OCI-LY1 (cell line): ENCODE results near the gene IRAK1.

Experiments used
- H2AFZ ChIP-seq: fragments of 200-600 bp; sonication (generic), shearing (Covaris generic); 2 replicates; pipeline ENCODE4 v1.6.0; 2014; ENCODE audit warnings: antibody characterized with exemption, mild to moderate bottlenecking, low read length
- H3F3A ChIP-seq: fragments of 200-600 bp; sonication (generic), shearing (Covaris generic); 2 replicates; pipeline ENCODE4 v1.6.0; 2014; ENCODE audit warnings: mild to moderate bottlenecking, antibody characterized with exemption, low read length, moderate library complexity; ENCODE audit not compliant: insufficient read depth
- H3K27ac ChIP-seq: fragments of 200-600 bp; sonication (generic); 2 replicates; pipeline ENCODE4 v1.5.1; 2014; ENCODE audit warnings: low read length, mixed run types, mild to moderate bottlenecking, low read depth; ENCODE audit not compliant: poor library complexity, severe bottlenecking
- H3K27me3 ChIP-seq: fragments of 200-600 bp; sonication (generic); 2 replicates; pipeline ENCODE4 v1.6.0; 2014; ENCODE audit warnings: antibody characterized with exemption, mild to moderate bottlenecking, low read length, moderate library complexity; ENCODE audit not compliant: insufficient read depth
- H3K36me3 ChIP-seq: fragments of 200-600 bp; sonication (generic); 2 replicates; pipeline ENCODE4 v1.6.1; 2014; ENCODE audit warnings: mild to moderate bottlenecking, antibody characterized with exemption, low read length, moderate library complexity, mixed read lengths; ENCODE audit not compliant: insufficient read depth
- H3K4me1 ChIP-seq: fragments of 200-600 bp; sonication (generic); 2 replicates; pipeline ENCODE4 v1.5.1; 2014; ENCODE audit warnings: mild to moderate bottlenecking, low read length, moderate library complexity; ENCODE audit not compliant: insufficient read depth, severe bottlenecking
- H3K4me2 ChIP-seq: fragments of 200-600 bp; sonication (generic), shearing (Covaris generic); 2 replicates; pipeline ENCODE4 v1.6.1; 2014; ENCODE audit warnings: low read length
- H3K4me3 ChIP-seq: fragments of 200-600 bp; sonication (generic); 2 replicates; pipeline ENCODE4 v1.5.1; 2014; ENCODE audit warnings: low read length, low read depth, mild to moderate bottlenecking, mixed read lengths; ENCODE audit not compliant: poor library complexity, severe bottlenecking
- H3K79me2 ChIP-seq: fragments of 200-600 bp; shearing (Covaris generic); 2 replicates; pipeline ENCODE4 v1.6.1; 2016; ENCODE audit warnings: mixed run types, low read length, mixed read lengths; ENCODE audit not compliant: insufficient read depth
- H3K9ac ChIP-seq: fragments of 200-600 bp; sonication (generic), shearing (Covaris generic); 2 replicates; pipeline ENCODE4 v1.6.1; 2014; ENCODE audit warnings: mild to moderate bottlenecking, low read length, mixed read lengths
- H3K9me2 ChIP-seq: fragments of 200-600 bp; sonication (generic), shearing (Covaris generic); 2 replicates; pipeline ENCODE4 v1.6.1; 2014; ENCODE audit warnings: low read depth, mild to moderate bottlenecking, low read length, mixed read lengths
- H3K9me3 ChIP-seq: fragments of 200-600 bp; shearing (Covaris generic); 2 replicates; pipeline ENCODE4 v1.6.1; 2014; ENCODE audit warnings: low read length, mixed read lengths
- H4K20me1 ChIP-seq: fragments of 200-600 bp; sonication (generic), shearing (Covaris generic); 2 replicates; pipeline ENCODE4 v1.6.0; 2016; ENCODE audit warnings: mild to moderate bottlenecking, low read length; ENCODE audit not compliant: insufficient read depth
- EZH2 ChIP-seq: fragments of 200-600 bp; sonication (generic), shearing (Covaris generic); IDR thresholded peaks from 2 replicates; pipeline ENCODE4 v1.8.0; 2017; ENCODE audit warnings: borderline replicate concordance, mixed run types, mild to moderate bottlenecking, antibody characterized with exemption, low read length, moderate library complexity, mixed read lengths
- TF ChIP-seq, protein P1 (sequence below): fragments of 200-600 bp; sonication (generic), shearing (Covaris generic); IDR thresholded peaks from 2 replicates; pipeline ENCODE4 v1.5.1; 2017; ENCODE audit warnings: mild to moderate bottlenecking, antibody characterized with exemption, low read length, moderate library complexity, mixed read lengths

Gene IRAK1

DNA sequence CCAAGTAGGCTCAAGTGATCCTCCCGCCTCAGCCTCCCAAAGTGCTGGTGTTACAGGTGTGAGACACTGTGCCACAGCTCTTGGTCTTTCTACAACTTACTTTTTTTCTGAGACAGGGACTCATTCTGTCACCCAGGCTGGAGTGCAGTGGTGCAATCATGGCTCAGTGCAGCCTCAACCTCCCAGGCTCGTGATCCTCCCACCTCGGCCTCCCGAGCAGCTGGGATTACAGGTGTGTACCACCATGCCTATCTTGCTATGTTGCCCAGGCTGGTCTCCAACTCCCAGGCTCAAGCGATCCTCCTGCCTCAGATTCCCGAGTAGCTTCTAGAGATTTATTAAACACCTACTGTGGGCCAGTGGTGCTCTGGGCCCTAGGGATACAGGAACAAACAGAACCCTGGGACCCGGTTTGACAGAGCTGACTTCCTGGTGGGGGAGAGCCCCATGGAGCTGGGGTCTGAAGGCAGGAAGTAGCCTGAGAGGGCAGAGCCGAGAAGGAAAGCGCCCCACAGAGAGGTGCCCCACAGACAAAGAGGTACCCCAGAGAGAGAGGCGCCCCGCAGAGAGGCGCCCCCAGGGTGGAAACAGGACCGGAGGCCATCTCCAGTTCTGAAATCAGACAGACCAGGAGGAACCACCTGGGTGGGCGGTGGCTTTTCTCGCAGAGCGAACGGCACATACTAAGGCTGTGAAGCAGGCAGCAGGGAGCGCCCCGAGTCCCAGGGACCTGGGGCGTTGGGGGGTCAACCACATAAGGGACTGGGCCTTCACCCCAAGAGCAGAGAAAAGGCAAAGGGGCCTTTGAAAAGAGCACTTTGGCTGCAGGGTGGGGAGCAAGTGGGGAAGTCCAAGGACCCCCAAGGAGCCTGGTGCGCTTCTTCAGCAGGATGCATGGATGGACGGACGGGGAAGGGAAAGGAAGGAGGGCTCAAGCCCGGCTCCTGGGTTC is 5.0 kb downstream of the IRAK1 start:
- TF ChIP-seq EZH2: no peak
- TF ChIP-seq, protein P1, sequence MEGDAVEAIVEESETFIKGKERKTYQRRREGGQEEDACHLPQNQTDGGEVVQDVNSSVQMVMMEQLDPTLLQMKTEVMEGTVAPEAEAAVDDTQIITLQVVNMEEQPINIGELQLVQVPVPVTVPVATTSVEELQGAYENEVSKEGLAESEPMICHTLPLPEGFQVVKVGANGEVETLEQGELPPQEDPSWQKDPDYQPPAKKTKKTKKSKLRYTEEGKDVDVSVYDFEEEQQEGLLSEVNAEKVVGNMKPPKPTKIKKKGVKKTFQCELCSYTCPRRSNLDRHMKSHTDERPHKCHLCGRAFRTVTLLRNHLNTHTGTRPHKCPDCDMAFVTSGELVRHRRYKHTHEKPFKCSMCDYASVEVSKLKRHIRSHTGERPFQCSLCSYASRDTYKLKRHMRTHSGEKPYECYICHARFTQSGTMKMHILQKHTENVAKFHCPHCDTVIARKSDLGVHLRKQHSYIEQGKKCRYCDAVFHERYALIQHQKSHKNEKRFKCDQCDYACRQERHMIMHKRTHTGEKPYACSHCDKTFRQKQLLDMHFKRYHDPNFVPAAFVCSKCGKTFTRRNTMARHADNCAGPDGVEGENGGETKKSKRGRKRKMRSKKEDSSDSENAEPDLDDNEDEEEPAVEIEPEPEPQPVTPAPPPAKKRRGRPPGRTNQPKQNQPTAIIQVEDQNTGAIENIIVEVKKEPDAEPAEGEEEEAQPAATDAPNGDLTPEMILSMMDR: no peak
- no peaks in the 10 kb centered on the region for H4K20me1 ChIP-seq
- H3K27ac ChIP-seq: peak overlapping the region; percentile 28
- no peaks in the 10 kb centered on the region for H3K9me2 ChIP-seq
- no peaks in the 10 kb centered on the region for H3K9me3 ChIP-seq
- H3K79me2 ChIP-seq: no peaks in the 10 kb centered on the region
- H3F3A ChIP-seq: no peaks in the 10 kb centered on the region
- H3K4me3 ChIP-seq: no peak overlapping the region
- peaks cover 83% of the 10 kb centered on the region for H3K36me3 ChIP-seq
- H3K4me1 ChIP-seq: peaks cover 12% of the 10 kb centered on the region
- no peak overlapping the region for H3K4me2 ChIP-seq
- no peak overlapping the region for H3K9ac ChIP-seq
- no peak overlapping the region for H2AFZ ChIP-seq
- H3K27me3 ChIP-seq: no peaks in the 10 kb centered on the region

DNA sequence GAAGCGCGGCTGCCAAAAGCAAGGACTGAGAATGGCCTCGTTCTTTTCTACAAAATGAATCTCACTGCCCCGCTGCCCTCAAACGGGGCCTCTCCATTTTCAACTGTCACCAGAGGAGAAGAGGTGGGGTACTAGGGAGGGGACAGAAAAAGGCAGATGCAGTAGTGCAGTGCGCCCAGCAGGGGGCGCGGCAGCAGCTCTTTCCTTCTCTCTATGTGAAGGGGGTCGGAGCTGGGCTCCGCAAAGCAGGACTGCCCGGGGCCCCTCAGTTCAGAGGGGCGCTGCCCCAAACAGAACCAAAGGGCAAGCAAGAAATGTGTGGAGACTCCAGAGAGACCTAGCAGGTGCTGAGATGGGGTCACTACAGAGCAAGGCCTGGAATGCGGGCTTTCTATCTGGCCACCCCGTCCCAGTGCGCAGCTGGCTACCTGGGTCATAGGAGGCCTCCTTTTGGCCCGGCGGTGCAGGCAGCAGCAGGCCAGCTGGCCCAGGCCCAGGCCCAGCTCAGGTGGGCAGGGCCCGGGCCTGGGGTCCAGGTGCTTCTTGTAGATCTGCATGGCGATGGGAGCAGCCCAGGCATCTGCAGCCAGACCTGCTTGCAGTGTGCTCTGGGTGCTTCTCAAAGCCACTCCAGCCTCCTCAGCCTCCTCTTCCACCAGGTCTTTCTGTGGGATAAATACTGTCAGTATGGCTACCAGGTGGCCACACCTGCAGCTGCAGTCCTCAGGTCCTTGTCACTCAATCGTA is 5.9 kb downstream of the IRAK1 start:
- Histone ChIP-seq H3K36me3 (peaks cover 82% of the 10 kb centered on the region), H3K4me2 (no peak overlapping the region), H3K27ac (no peak overlapping the region), H4K20me1 (no peaks in the 10 kb centered on the region), H3K27me3 (no peaks in the 10 kb centered on the region), H3K9me2 (no peaks in the 10 kb centered on the region), H3K9ac (no peak overlapping the region), H3K4me1 (peaks cover 13% of the 10 kb centered on the region), H3K79me2 (no peaks in the 10 kb centered on the region), H3K4me3 (no peak overlapping the region), H3F3A (no peaks in the 10 kb centered on the region), H2AFZ (no peak overlapping the region), H3K9me3 (no peaks in the 10 kb centered on the region)
- TF ChIP-seq, protein P1: peak; percentile 80
- no peak for TF ChIP-seq EZH2

DNA sequence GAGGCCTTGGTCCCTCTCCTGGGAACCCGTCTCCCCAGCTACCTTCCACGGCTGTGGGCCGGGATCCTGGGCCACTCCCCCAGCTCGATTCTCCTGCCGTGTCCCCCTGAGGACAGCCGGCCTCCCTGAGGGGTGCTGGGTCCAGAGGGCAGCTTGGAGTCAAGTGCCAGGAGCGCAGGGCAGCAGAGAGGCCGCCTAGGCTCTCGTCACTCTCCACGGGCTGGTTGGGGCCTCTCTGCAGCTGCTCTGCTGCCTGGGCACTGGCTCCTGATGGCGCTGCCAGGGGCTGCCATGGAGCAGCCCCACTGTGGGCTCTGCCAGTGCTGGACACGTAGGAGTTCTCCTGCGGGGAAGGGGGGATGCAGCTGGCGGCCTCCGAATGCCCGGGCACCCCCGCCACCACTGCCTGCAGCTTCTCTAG is 6.7 kb downstream of the IRAK1 start:
- Histone ChIP-seq H4K20me1 (no peaks in the 10 kb centered on the region), H3K4me2 (no peak overlapping the region), H3K36me3 (peaks cover 75% of the 10 kb centered on the region), H3K9me3 (no peaks in the 10 kb centered on the region), H3K9me2 (no peaks in the 10 kb centered on the region), H3F3A (no peaks in the 10 kb centered on the region), H3K4me3 (no peak overlapping the region), H2AFZ (no peak overlapping the region), H3K9ac (no peak overlapping the region), H3K79me2 (no peaks in the 10 kb centered on the region), H3K27me3 (no peaks in the 10 kb centered on the region), H3K4me1 (peaks cover 13% of the 10 kb centered on the region), H3K27ac (no peak overlapping the region)
- TF ChIP-seq, protein P1: no peak
- no peak for TF ChIP-seq EZH2
